ENCODE data around the gene PRKCI. TPM values are rescaled to one million over a fixed set of nuclear protein-coding genes. Genes with fewer than 3 reads are reported as not detected.

PRKCI gene
- polyA plus RNA-seq, 3 donors, result 5.1 to 15.4 (median 11.6) TPM

- DNase-seq, result no peak
- Histone ChIP-seq H4K20me1 (ENCODE audit: insufficient read depth, low read length) (no peaks in the 10 kb centered on the region), H3K79me2 (ENCODE audit: insufficient read depth, low read length) (no peaks in the 10 kb centered on the region), H3K9me3 (replicated peaks in 1 of 2; ENCODE audit: control insufficient read depth in 1 of 2, insufficient read depth in 1 of 2, low read length in 2 of 2) (no peaks in the 10 kb centered on the region), H3K27ac (ENCODE audit: low read depth in 1 of 2, low read length in 2 of 2) (peak overlapping the region in 1 of 2 donors; percentile 7), H3K4me2 (replicated peaks; ENCODE audit: extremely low read depth, low read length, poor library complexity, severe bottlenecking) (no peak overlapping the region), H3K27me3 (ENCODE audit: control insufficient read depth in 2 of 2, insufficient read depth in 2 of 2, low read length in 2 of 2) (no peaks in the 10 kb centered on the region), H3K36me3 (replicated peaks in 1 of 2; ENCODE audit: control insufficient read depth in 1 of 2, insufficient read depth in 2 of 2, low read length in 2 of 2) (peaks cover 2 to 25% of the 10 kb centered on the region in 2 donors), H3K4me1 (ENCODE audit: control insufficient read depth in 1 of 2, insufficient read depth in 2 of 2, low read length in 2 of 2) (no peaks in the 10 kb centered on the region), H2AFZ (ENCODE audit: insufficient read depth, low read depth, low read length, poor library complexity, severe bottlenecking) (no peak overlapping the region), H3K9ac (ENCODE audit: insufficient read depth, low read length, poor library complexity, severe bottlenecking) (no peak overlapping the region), H3K4me3 (replicated peaks in 1 of 3; ENCODE audit: low read depth in 2 of 3, low read length in 3 of 3) (no peak overlapping the region)
- Mint-ChIP-seq H3K4me1 (peaks cover 6% of the 10 kb centered on the region), H3K4me3 (peak overlapping the region in 1 of 2 donors; percentile 62), H3K9me3 (peaks cover 0 to 3% (median 0%) of the 10 kb centered on the region in 7 donors), H3K36me3 (peaks cover 32 to 55% of the 10 kb centered on the region in 2 donors), H3K27ac (peak overlapping the region in 2 of 7 donors; percentile 6 to 61), H3K27me3 (ENCODE audit: low read depth in 3 of 3) (peaks cover 0 to 3% (median 0%) of the 10 kb centered on the region in 3 donors)
- no CpG with 5 or more reads among the region's 5 CpGs for WGBS (ENCODE audit: insufficient coverage)
- TF ChIP-seq CTCF (IDR thresholded peaks at IDR 0.05), result no peak
- intact Hi-C loops (cut with micrococcal nuclease), result no loop called here
Observed at GRCh38 chr3:170277833-170278580, 55.8 kb downstream of the PRKCI start.

GRCh38 chr3:170278627-170279026 is 56.4 kb downstream of the PRKCI start:
- Mint-ChIP-seq H3K36me3 (peaks cover 33 to 56% of the 10 kb centered on the region in 2 donors), H3K27ac (no peak overlapping the region), H3K4me3 (no peak overlapping the region), H3K27me3 (ENCODE audit: low read depth in 3 of 3) (peaks cover 0 to 3% (median 0%) of the 10 kb centered on the region in 3 donors), H3K4me1 (peaks cover 6% of the 10 kb centered on the region), H3K9me3 (peaks cover 0 to 3% (median 0%) of the 10 kb centered on the region in 7 donors)
- H3K36me3 ChIP-seq (replicated peaks in 1 of 2; ENCODE audit: control insufficient read depth in 1 of 2, insufficient read depth in 2 of 2, low read length in 2 of 2), result peaks cover 0 to 19% of the 10 kb centered on the region in 2 donors
- H4K20me1 ChIP-seq (ENCODE audit: insufficient read depth, low read length), result no peaks in the 10 kb centered on the region
- H3K9me3 ChIP-seq (replicated peaks in 1 of 2; ENCODE audit: control insufficient read depth in 1 of 2, insufficient read depth in 1 of 2, low read length in 2 of 2), result no peaks in the 10 kb centered on the region
- intact Hi-C loops (cut with micrococcal nuclease), result no loop called here
- H3K4me1 ChIP-seq (ENCODE audit: control insufficient read depth in 1 of 2, insufficient read depth in 2 of 2, low read length in 2 of 2), result no peaks in the 10 kb centered on the region
- H3K27me3 ChIP-seq (ENCODE audit: control insufficient read depth in 2 of 2, insufficient read depth in 2 of 2, low read length in 2 of 2), result no peaks in the 10 kb centered on the region
- no peak overlapping the region for H3K4me2 ChIP-seq (replicated peaks; ENCODE audit: extremely low read depth, low read length, poor library complexity, severe bottlenecking)
- TF ChIP-seq CTCF (IDR thresholded peaks at IDR 0.05), result no peak
- H3K9ac ChIP-seq (ENCODE audit: insufficient read depth, low read length, poor library complexity, severe bottlenecking), result no peak overlapping the region
- H3K4me3 ChIP-seq (replicated peaks in 1 of 3; ENCODE audit: low read depth in 2 of 3, low read length in 3 of 3), result no peak overlapping the region
- H3K79me2 ChIP-seq (ENCODE audit: insufficient read depth, low read length), result no peaks in the 10 kb centered on the region
- no peak for DNase-seq
- H3K27ac ChIP-seq (ENCODE audit: low read depth in 1 of 2, low read length in 2 of 2), result no peak overlapping the region
- H2AFZ ChIP-seq (ENCODE audit: insufficient read depth, low read depth, low read length, poor library complexity, severe bottlenecking), result no peak overlapping the region
- WGBS (ENCODE audit: insufficient coverage), result 14% methylated on average over 1 of the region's 1 CpG
